Measurements from ENCODE around the gene ACTL6B.
A peak's percentile ranks its signal among the peaks of the same experiment; 100 is the strongest.

Gene ACTL6B

GRCh38 chr7:100681491-100682227, 25.4 kb upstream of the ACTL6B start:
- H3K4me1 Mint-ChIP-seq: peaks cover 5% of the 10 kb centered on the region

GRCh38 chr7:100680576-100681271, 24.5 kb upstream of the ACTL6B start:
- peaks cover 38% of the 10 kb centered on the region for H3K36me3 Mint-ChIP-seq (ENCODE audit: low read depth)
- peaks cover 5% of the 10 kb centered on the region for H3K4me1 Mint-ChIP-seq
- H3K9me3 Mint-ChIP-seq: no peaks in the 10 kb centered on the region
- H3K27me3 Mint-ChIP-seq (ENCODE audit: low read depth): no peaks in the 10 kb centered on the region
- no peak overlapping the region for H3K27ac Mint-ChIP-seq
- TF ChIP-seq CTCF (IDR thresholded peaks at IDR 0.05; ENCODE audit: unreplicated experiment in 3 of 3): no peak
- H3K4me3 Mint-ChIP-seq: no peak overlapping the region

More at GRCh38 chr7:100681491-100682227, 25.4 kb upstream of the ACTL6B start:
- H3K36me3 Mint-ChIP-seq (ENCODE audit: low read depth): peaks cover 40% of the 10 kb centered on the region
- no peak overlapping the region for H3K27ac Mint-ChIP-seq
- no peaks in the 10 kb centered on the region for H3K9me3 Mint-ChIP-seq
- no peaks in the 10 kb centered on the region for H3K27me3 Mint-ChIP-seq (ENCODE audit: low read depth)
- TF ChIP-seq CTCF (IDR thresholded peaks at IDR 0.05; ENCODE audit: unreplicated experiment in 3 of 3): no peak
- no peak overlapping the region for H3K4me3 Mint-ChIP-seq

GRCh38 chr7:100679927-100680575, 23.8 kb upstream of the ACTL6B start:
- H3K27me3 Mint-ChIP-seq (ENCODE audit: low read depth): no peaks in the 10 kb centered on the region
- no peak overlapping the region for H3K4me3 Mint-ChIP-seq
- peak overlapping the region in 1 of 3 experiments; percentile 59 for H3K27ac Mint-ChIP-seq
- peaks cover 5% of the 10 kb centered on the region for H3K4me1 Mint-ChIP-seq
- no peak for TF ChIP-seq CTCF (IDR thresholded peaks at IDR 0.05; ENCODE audit: unreplicated experiment in 3 of 3)
- no peaks in the 10 kb centered on the region for H3K9me3 Mint-ChIP-seq
- H3K36me3 Mint-ChIP-seq (ENCODE audit: low read depth): peaks cover 31% of the 10 kb centered on the region

GRCh38 chr7:100679129-100679926, 23.1 kb upstream of the ACTL6B start:
- H3K9me3 Mint-ChIP-seq: no peaks in the 10 kb centered on the region
- H3K27me3 Mint-ChIP-seq (ENCODE audit: low read depth): no peaks in the 10 kb centered on the region
- peaks cover 30% of the 10 kb centered on the region for H3K36me3 Mint-ChIP-seq (ENCODE audit: low read depth)
- no peak for TF ChIP-seq CTCF (IDR thresholded peaks at IDR 0.05; ENCODE audit: unreplicated experiment in 3 of 3)
- peak overlapping the region in 1 of 3 experiments; percentile 3 for H3K4me3 Mint-ChIP-seq
- peaks cover 5% of the 10 kb centered on the region for H3K4me1 Mint-ChIP-seq
- H3K27ac Mint-ChIP-seq: peak overlapping the region; percentile 5 to 64 (median 49)

GRCh38 chr7:100678291-100678984, 22.2 kb upstream of the ACTL6B start:
- peak overlapping the region; percentile 29 to 77 (median 65) for H3K27ac Mint-ChIP-seq
- H3K4me3 Mint-ChIP-seq: peak overlapping the region; percentile 64 to 81 (median 70)
- no peak for TF ChIP-seq CTCF (IDR thresholded peaks at IDR 0.05; ENCODE audit: unreplicated experiment in 3 of 3)
- H3K9me3 Mint-ChIP-seq: no peaks in the 10 kb centered on the region
- H3K27me3 Mint-ChIP-seq (ENCODE audit: low read depth): no peaks in the 10 kb centered on the region
- peaks cover 5% of the 10 kb centered on the region for H3K4me1 Mint-ChIP-seq
- H3K36me3 Mint-ChIP-seq (ENCODE audit: low read depth): peaks cover 29% of the 10 kb centered on the region

Measured in nephron (organoid).